Renal cortical epithelial cell (primary cell): ENCODE results near the gene PCDHB15. TPM values are rescaled to one million over a fixed set of nuclear protein-coding genes. Genes with fewer than 3 reads are reported as not detected.
"Not testable (repeated sequence)": the region's sequence is repeated elsewhere in the genome, so short reads cannot be mapped to it uniquely, and the experiment has no call there.

ENCODE experiments used
- DNase-seq: peaks from one replicate; pipeline ENCODE4 v3.0.0-alpha.2; 2011; ENCODE audit warnings: low read depth
- total RNA-seq: library from RNA; depleted of rRNA; stranded (reverse); fragments of >200 nt; gene quantifications from 2 replicates; pipeline ENCODE4 v1.2.3, GENCODE V29; 2014

PCDHB15 gene
- total RNA-seq = under 0.01 and 1.3 TPM in 2 replicates

DNA sequence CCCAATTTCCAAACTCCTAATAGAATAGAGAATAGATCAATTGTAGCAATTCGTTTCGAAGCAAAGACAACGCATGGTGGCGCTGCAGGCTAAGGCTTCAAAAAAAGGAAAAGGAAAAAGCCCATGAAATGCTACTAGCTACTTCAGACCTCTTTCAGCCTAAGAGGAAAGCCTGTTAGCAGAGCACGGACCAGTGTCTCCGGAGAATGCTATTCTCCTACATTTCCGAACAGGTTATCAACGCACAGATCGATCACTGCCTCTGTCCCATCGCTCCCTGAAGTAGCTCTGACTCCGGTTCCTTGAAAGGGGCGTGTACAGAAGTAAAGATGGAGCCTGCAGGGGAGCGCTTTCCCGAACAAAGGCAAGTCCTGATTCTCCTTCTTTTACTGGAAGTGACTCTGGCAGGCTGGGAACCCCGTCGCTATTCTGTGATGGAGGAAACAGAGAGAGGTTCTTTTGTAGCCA is at the start of gene PCDHB15:
TSS of gene PCDHB15 (plus strand) at position 146 of the 468 bp plus-strand sequence. CDS start at position 330, 184 bp downstream.
- DNase-seq = no peak

DNA sequence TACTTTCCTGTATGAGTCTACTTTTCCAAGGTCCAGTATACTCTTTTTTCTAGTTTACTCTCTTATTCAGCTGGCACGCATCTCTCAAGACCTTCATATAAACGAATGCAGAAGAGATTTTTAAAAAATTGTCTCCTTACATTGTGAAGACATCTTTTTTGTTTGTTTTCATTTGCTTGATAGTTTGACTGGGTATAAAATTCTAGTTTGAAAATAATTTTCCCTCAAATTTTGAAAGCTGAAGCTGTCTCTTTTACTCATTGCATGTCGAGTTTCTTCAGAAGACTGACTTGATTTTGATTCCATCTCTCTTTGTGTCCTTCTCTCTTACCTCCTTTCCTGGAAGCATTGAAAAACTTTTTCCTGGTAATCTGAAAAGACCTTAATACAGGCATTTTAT is 48.8 kb upstream of the PCDHB15 start:
- DNase-seq = no peak

DNA sequence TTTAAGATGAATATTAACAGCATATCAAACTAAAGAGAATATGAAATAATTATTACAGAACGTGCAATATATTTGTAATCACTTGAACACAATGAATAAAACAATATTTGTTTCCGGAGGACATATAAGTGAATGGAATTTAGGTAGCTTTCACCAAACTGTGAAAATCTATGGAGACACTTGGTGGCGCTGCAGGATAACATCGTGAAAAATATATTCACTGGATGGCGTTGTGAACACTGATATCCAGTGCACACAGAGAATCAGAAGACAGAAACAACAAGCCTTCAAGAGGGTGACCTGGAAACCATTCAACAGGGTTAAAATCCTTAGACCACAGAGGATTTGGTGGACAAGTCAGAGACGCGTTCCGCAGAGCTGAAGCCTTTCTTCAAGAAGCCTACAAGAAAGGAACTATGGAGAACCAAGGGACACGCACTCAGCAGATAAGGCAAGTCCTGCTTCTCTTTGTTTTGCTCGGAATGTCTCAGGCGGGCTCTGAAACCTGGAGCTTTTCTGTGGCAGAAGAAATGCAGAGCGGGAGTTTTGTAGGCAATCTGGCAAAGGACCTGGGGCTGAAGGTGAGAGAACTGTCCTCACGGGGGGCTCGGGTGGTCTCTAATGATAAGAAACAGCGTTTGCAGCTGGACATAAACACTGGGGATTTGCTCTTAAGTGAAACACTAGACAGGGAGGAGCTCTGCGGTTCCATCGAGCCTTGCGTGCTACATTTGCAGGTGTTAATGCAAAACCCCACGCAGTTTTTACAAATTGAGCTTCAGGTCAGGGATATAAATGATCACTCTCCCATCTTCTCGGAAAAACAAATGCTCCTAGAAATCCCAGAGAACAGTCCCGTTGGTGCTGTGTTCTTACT is 45.6 kb upstream of the PCDHB15 start, which contains the start of gene PCDHB11:
TSS of gene PCDHB11 (plus strand) at position 269 of the 877 bp plus-strand sequence. CDS start at position 417, 148 bp downstream.
- DNase-seq = no peak

DNA sequence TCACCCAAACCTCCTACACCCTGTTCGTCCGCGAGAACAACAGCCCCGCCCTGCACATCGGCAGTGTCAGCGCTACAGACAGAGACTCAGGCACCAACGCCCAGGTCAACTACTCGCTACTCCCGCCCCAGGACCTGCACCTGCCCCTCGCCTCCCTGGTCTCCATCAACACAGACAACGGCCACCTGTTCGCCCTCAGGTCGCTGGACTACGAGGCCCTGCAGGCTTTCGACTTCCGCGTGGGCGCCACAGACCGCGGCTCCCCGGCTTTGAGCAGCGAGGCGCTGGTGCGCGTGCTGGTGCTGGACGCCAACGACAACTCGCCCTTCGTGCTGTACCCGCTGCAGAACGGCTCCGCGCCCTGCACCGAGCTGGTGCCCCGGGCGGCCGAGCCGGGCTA is 44.1 kb upstream of the PCDHB15 start:
- DNase-seq = not testable (repeated sequence)

DNA sequence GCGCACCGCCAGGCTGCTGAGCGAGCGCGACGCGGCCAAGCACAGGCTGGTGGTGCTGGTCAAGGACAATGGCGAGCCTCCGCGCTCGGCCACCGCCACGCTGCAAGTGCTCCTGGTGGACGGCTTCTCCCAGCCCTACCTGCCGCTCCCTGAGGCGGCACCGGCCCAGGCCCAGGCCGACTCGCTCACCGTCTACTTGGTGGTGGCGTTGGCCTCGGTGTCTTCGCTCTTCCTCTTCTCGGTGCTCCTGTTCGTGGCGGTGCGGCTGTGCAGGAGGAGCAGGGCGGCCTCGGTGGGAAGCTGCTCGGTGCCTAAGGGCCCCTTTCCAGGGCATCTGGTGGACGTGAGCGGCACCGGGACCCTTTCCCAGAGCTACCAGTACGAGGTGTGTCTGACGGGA is 43.5 kb upstream of the PCDHB15 start:
- DNase-seq = not testable (repeated sequence)

DNA sequence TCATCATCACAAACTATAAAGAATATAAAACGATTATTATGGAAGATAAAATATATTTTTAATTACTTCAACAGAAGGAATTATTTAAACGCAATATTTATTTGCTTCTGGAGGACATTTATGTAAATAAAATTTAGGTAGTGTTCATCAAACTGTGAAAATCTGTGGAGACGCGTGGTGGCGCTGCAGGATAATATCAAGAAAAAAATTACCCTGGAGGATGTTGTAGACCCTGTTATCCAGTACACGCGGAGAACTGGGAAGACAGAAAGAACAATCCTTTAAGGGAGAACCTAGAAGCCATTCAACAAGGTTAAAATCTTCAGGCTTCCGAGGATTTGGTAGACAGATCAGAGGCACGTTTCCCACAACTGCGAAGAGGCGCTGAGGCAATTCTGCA is 36.7 kb upstream of the PCDHB15 start, which contains the start of gene PCDHB12:
TSS of gene PCDHB12 (plus strand) at position 242 of the 400 bp plus-strand sequence. CDS start 189 bp downstream, outside the sequence.
- no peak for DNase-seq

DNA sequence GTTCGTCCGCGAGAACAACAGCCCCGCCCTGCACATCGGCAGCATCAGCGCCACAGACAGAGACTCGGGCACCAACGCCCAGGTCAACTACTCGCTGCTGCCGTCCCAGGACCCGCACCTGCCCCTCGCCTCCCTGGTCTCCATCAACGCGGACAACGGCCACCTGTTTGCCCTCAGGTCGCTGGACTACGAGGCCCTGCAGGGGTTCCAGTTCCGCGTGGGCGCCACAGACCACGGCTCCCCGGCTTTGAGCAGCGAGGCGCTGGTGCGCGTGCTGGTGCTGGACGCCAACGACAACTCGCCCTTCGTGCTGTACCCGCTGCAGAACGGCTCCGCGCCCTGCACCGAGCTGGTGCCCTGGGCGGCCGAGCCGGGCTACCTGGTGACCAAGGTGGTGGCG is 34.9 kb upstream of the PCDHB15 start:
- DNase-seq = not testable (repeated sequence)

DNA sequence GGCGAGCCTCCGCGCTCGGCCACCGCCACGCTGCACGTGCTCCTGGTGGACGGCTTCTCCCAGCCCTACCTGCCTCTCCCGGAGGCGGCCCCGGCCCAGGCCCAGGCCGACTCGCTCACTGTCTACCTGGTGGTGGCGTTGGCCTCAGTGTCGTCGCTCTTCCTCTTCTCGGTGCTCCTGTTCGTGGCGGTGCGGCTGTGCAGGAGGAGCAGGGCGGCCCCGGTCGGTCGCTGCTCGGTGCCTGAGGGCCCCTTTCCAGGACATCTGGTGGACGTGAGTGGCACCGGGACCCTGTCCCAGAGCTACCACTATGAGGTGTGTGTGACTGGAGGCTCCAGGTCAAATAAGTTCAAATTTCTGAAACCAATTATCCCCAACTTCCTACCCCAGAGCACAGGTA is 34.3 kb upstream of the PCDHB15 start:
- DNase-seq = not testable (repeated sequence)

DNA sequence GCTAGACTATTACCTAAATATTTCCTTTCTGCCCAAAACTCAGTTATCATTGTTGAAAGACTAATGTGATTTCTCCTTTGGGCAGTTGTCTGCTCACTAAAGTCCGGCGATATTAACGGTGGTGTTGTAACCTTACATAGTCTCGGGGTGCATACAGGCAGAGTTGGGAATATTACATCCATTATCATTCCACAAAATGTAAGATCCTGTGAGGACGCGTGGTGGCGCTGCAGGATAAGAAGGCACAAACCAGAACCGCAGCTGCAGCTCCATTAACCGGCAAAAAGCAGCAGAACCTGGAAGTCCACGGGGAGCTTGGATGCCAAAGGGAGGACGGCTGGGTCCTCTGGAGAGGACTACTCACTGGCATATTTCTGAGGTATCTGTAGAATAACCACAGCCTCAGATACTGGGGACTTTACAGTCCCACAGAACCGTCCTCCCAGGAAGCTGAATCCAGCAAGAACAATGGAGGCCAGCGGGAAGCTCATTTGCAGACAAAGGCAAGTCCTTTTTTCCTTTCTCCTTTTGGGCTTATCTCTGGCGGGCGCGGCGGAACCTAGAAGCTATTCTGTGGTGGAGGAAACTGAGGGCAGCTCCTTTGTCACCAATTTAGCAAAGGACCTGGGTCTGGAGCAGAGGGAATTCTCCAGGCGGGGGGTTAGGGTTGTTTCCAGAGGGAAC is 31.4 kb upstream of the PCDHB15 start, which contains the start of gene PCDHB13:
TSS of gene PCDHB13 (plus strand) at position 264 of the 684 bp plus-strand sequence. CDS start at position 469, 205 bp downstream.
- not testable (repeated sequence) for DNase-seq

DNA sequence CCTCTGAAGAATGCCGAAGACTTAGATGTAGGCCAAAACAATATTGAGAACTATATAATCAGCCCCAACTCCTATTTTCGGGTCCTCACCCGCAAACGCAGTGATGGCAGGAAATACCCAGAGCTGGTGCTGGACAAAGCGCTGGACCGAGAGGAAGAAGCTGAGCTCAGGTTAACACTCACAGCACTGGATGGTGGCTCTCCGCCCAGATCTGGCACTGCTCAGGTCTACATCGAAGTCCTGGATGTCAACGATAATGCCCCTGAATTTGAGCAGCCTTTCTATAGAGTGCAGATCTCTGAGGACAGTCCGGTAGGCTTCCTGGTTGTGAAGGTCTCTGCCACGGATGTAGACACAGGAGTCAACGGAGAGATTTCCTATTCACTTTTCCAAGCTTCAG is 30.6 kb upstream of the PCDHB15 start:
- DNase-seq = not testable (repeated sequence)

DNA sequence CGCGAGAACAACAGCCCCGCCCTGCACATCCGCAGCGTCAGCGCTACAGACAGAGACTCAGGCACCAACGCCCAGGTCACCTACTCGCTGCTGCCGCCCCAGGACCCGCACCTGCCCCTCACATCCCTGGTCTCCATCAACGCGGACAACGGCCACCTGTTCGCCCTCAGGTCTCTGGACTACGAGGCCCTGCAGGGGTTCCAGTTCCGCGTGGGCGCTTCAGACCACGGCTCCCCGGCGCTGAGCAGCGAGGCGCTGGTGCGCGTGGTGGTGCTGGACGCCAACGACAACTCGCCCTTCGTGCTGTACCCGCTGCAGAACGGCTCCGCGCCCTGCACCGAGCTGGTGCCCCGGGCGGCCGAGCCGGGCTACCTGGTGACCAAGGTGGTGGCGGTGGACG is 29.7 kb upstream of the PCDHB15 start:
- DNase-seq = not testable (repeated sequence)

DNA sequence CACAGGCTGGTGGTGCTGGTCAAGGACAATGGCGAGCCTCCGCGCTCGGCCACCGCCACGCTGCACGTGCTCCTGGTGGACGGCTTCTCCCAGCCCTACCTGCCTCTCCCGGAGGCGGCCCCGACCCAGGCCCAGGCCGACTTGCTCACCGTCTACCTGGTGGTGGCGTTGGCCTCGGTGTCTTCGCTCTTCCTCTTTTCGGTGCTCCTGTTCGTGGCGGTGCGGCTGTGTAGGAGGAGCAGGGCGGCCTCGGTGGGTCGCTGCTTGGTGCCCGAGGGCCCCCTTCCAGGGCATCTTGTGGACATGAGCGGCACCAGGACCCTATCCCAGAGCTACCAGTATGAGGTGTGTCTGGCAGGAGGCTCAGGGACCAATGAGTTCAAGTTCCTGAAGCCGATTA is 29.2 kb upstream of the PCDHB15 start:
- not testable (repeated sequence) for DNase-seq

DNA sequence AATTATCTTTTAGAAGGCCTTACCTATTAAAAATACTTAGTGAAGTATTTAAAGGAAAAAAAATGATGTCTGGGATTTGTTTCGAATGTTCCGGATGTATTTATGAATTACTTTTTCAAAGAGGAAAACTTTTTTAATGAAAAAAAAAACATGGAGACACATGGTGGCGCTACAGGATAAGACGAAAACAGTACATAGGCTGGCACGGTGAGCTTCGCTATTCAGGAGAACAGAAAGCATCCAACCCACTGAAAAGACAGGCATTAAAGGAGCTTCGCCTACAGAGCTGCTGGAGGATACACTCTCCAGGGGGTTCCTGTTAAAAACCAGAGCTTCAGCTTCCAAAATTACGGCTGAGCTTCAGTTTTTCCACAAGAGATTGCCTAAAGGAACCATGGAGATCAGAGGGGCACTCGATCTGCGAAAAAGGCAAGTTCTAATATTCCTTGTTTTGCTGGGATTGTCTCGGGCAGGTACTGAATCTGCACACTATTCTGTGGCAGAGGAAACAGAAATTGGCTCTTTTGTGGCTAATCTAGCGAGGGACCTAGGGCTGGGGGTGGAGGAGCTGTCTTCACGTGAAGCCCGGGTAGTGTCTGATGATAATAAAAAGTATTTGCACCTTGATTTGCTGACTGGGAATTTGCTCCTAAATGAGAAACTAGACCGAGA is 21.9 kb upstream of the PCDHB15 start, which contains the start of gene PCDHB14:
TSS of gene PCDHB14 (plus strand) at position 232 of the 672 bp plus-strand sequence. CDS start at position 395, 163 bp downstream.
- no peak for DNase-seq

DNA sequence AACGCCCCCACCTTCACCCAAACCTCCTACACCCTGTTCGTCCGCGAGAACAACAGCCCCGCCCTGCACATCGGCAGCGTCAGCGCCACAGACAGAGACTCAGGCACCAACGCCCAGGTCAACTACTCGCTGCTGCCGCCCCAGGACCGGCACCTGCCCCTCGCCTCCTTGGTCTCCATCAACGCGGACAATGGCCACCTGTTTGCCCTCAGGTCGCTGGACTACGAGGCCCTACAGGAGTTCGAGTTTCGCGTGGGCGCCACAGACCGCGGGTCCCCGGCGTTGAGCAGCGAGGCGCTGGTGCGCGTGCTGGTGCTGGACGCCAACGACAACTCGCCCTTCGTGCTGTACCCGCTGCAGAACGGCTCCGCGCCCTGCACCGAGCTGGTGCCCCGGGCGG is 20.4 kb upstream of the PCDHB15 start:
- not testable (repeated sequence) for DNase-seq

DNA sequence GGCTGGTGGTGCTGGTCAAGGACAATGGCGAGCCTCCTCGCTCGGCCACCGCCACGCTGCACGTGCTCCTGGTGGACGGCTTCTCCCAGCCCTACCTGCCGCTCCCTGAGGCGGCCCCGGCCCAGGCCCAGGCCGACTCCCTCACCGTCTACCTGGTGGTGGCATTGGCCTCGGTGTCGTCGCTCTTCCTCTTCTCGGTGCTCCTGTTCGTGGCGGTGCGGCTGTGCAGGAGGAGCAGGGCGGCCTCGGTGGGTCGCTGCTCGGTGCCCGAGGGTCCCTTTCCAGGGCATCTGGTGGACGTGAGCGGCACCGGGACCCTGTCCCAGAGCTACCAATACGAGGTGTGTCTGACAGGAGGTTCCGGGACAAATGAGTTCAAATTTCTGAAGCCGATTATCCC is 19.8 kb upstream of the PCDHB15 start:
- not testable (repeated sequence) for DNase-seq

DNA sequence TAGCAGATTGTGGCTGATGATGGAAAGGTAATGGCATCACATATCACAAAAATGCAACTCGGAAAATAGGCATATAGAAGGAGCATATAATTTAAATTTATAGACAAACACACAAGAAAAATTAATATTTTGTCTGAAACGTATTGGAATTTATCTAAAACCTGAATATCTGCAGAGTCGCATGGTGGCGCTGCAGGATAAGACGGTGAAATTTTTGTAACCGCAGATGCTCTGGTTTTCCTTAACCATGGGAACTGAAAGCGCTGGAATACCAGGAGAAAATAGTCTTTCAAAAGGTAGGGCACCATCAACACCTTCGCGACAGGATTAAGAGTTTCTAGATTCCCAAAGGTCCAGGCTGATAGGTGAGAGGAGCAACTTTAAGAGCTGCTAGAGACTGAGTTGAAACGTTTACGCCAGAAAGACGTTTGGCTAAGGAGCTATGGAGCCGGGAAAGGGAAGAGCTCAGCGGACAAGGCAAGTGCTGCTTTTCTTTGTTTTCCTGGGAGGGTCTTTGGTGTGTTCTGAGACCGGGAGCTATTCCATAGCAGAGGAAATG is 11.0 kb upstream of the PCDHB15 start:
- DNase-seq = no peak

DNA sequence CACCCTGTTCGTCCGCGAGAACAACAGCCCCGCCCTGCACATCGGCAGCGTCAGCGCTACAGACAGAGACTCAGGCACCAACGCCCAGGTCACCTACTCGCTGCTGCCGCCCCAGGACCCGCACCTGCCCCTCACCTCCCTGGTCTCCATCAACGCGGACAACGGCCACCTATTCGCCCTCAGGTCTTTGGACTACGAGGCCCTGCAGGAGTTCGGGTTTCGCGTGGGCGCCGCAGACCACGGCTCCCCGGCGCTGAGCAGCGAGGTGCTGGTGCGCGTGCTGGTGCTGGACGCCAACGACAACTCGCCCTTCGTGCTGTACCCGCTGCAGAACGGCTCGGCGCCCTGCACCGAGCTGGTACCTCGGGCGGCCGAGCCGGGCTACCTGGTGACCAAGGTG is 9.3 kb upstream of the PCDHB15 start:
- DNase-seq = not testable (repeated sequence)

DNA sequence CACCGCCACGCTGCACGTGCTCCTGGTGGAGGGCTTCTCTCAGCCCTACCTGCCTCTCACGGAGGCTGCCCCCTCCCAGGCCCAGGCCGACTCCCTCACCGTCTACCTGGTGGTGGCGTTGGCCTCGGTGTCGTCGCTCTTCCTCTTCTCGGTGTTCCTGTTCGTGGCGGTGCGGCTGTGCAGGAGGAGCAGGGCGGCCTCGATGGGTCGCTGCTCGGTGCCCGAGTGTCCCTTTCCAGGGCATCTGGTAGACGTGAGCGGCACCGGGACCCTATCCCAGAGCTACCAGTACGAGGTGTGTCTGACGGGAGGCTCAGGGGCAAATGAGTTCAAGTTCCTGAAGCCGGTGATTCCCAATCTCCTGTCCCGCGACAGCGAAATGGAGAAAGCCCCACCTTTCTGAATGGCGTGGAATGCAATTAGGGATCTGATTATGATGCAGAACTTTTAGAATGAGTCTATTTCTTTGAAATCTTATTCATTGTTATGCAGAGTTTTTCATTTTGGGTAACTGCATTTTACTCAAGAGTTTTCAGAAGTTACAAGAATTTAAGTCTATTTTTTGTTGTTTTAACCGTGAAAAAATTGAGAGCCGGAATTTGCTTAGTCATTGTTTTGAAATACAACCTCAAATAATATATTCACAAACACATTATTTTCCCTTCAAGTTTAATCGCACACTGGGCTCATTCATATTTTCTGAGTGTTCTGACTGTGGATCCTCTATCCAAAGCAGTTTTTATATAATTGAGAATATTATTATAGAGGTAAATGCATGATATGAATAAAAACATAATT is 8.5 kb upstream of the PCDHB15 start:
- DNase-seq = no peak

DNA sequence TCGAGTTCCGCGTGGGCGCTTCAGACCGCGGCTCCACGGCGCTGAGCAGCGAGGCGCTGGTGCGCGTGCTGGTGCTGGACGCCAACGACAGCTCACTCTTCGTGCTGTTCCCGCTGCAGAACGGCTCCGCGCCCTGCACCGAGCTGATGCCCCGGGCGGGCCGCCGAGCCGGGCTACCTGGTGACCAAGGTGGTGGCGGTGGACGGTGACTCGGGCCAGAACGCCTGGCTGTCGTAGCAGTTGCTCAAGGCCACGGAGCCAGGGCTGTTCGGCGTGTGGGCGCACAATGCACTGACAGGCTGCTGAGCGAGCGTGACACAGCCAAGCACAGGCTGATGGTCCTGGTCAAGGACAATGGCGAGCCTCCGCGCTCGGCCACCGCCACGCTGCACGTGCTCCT is 3.7 kb upstream of the PCDHB15 start:
- DNase-seq = no peak

DNA sequence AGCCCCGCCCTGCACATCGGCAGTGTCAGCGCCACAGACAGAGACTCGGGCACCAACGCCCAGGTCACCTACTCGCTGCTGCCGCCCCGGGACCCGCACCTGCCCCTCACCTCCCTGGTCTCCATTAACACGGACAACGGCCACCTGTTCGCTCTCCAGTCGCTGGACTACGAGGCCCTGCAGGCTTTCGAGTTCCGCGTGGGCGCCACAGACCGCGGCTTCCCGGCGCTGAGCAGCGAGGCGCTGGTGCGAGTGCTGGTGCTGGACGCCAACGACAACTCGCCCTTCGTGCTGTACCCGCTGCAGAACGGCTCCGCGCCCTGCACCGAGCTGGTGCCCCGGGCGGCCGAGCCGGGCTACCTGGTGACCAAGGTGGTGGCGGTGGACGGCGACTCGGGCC is 1.8 kb downstream of the PCDHB15 start:
- DNase-seq = not testable (repeated sequence)
